ENCODE data around the gene ITFG1. TPM values are rescaled to one million over a fixed set of nuclear protein-coding genes. Genes with fewer than 3 reads are reported as not detected.

ITFG1 gene
- total and polyA plus RNA-seq, 2 of the 13 experiments (the other 11 are each of a cell fraction or from before 2014, with no cell fraction given) = 74.5 to 150 TPM

DNA sequence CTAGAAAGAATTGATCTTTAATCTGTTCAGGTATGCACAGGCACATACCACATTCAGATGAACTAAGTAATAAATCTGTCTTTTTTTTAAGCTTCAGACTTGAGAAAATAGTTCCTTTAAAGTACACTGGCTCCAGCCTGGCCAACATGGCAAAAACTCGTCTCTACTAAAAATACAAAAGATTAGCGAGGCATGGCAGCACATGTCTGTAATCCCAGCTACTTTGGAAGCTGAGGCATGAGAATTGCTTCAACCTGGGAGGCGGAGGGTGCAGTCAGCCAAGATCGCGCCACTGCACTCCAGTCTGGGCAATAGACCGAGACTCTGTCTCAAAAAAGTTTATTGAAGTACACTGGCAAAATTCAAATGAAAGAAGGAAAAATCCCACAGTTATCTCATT lies 206.1 kb downstream of the ITFG1 start:
- ATAC-seq (no peak), DNase-seq (ENCODE audit: low spot score) (no peak), FAIRE-seq (no peak)
- no peaks in the 10 kb centered on the region for H3K4me1 ChIP-seq (ENCODE audit: insufficient read depth, low read length)
- H3K9ac ChIP-seq (ENCODE audit: insufficient read depth, low read depth, low read length) = no peak overlapping the region
- peaks cover 5 to 16% of the 10 kb centered on the region in 2 experiments for H3K36me3 ChIP-seq (replicated peaks in 1 of 2; ENCODE audit: control insufficient read depth in 1 of 2, insufficient read depth in 2 of 2, low read length in 2 of 2)
- no peak overlapping the region for H3K4me3 ChIP-seq (replicated peaks in 1 of 3; ENCODE audit: insufficient read depth in 1 of 3, low read depth in 2 of 3, low read length in 3 of 3)
- ChIA-PET CTCF (ENCODE audit: low intra/inter-chr PET ratio, low total read pairs) (no interaction called here), POLR2A (no interaction called here)
- no TSS peak for BruUV-seq (replicated peaks)
- in situ Hi-C loops (cut with HindIII; ENCODE audit: extremely low pct_ligation_motif_present, low pct_unique_long_range_greater_than_20kb) (no loop called here), intact Hi-C loops (cut with micrococcal nuclease; ENCODE audit: unreplicated experiment) (loop anchor here (5.0 kb wide), 2 partner anchors 788 to 803 kb away; no protein-coding TSS in a partner anchor)
- no peak overlapping the region for H3K4me2 ChIP-seq (ENCODE audit: low read depth, low read length)
- H3K9me3 ChIP-seq (ENCODE audit: low read length) = no peaks in the 10 kb centered on the region
- H3K27me3 ChIP-seq (ENCODE audit: control insufficient read depth in 1 of 2, insufficient read depth in 2 of 2, low read length in 2 of 2) = no peaks in the 10 kb centered on the region
- H4K20me1 ChIP-seq (ENCODE audit: insufficient read depth, low read length) = no peaks in the 10 kb centered on the region
- H2AFZ ChIP-seq (ENCODE audit: low read length) = no peak overlapping the region
- H3K79me2 ChIP-seq (ENCODE audit: insufficient read depth, low read length) = no peaks in the 10 kb centered on the region
- 98% methylated on average over 6 of the region's 6 CpGs for WGBS (ENCODE audit: low lambda C conversion rate)
- no peak overlapping the region for H3K27ac ChIP-seq (ENCODE audit: extremely low read length, insufficient read depth, low read length)
- TF ChIP-seq, protein P1, sequence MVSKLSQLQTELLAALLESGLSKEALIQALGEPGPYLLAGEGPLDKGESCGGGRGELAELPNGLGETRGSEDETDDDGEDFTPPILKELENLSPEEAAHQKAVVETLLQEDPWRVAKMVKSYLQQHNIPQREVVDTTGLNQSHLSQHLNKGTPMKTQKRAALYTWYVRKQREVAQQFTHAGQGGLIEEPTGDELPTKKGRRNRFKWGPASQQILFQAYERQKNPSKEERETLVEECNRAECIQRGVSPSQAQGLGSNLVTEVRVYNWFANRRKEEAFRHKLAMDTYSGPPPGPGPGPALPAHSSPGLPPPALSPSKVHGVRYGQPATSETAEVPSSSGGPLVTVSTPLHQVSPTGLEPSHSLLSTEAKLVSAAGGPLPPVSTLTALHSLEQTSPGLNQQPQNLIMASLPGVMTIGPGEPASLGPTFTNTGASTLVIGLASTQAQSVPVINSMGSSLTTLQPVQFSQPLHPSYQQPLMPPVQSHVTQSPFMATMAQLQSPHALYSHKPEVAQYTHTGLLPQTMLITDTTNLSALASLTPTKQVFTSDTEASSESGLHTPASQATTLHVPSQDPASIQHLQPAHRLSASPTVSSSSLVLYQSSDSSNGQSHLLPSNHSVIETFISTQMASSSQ (IDR thresholded peaks at IDR 0.05; ENCODE audit: low read depth) = no peak
- TF ChIP-seq, protein P1 (CRISPR knock-in tag; IDR thresholded peaks at IDR 0.05; ENCODE audit: borderline replicate concordance) = no peak
- TF ChIP-seq ZNF124 (CRISPR knock-in tag; IDR thresholded peaks at IDR 0.05) (no peak), FOXM1 (CRISPR knock-in tag; IDR thresholded peaks at IDR 0.05) (no peak), THAP11 (CRISPR knock-in tag; IDR thresholded peaks at IDR 0.05) (no peak), ZNF766 (CRISPR knock-in tag; IDR thresholded peaks at IDR 0.05; ENCODE audit: borderline replicate concordance) (no peak), KIAA2018 (CRISPR knock-in tag; IDR thresholded peaks at IDR 0.05; ENCODE audit: borderline replicate concordance) (no peak), SSRP1 (CRISPR knock-in tag; IDR thresholded peaks at IDR 0.05) (no peak), HNF4A (CRISPR knock-in tag; IDR thresholded peaks at IDR 0.05) (no peak), ZNF674 (CRISPR knock-in tag; IDR thresholded peaks at IDR 0.05; ENCODE audit: low read depth) (no peak), AHR (CRISPR knock-in tag; IDR thresholded peaks at IDR 0.05) (no peak), SP140L (CRISPR knock-in tag; IDR thresholded peaks at IDR 0.05; ENCODE audit: borderline replicate concordance) (no peak), FOXJ3 (CRISPR knock-in tag; IDR thresholded peaks at IDR 0.05; ENCODE audit: borderline replicate concordance) (no peak), PHB2 (IDR thresholded peaks at IDR 0.05; ENCODE audit: partially characterized antibody) (no peak), POLR2AphosphoS2 (IDR thresholded peaks at IDR 0.05; ENCODE audit: low read depth, low read length) (no peak)

Data from HepG2 (cell line).